Mucosa of rectum (tissue), 2 donors: ENCODE results near the gene CRELD2.

ENCODE experiments used
- H3K27ac ChIP-seq, 2 donors: one replicate each; pipeline ENCODE4 v1.7.0; 2013; ENCODE audit warnings: inconsistent platforms in 2 of 2, low read depth in 2 of 2, low read length in 2 of 2
- H3K27me3 ChIP-seq, 2 donors: one replicate each; pipeline ENCODE4 v1.7.0; 2013; ENCODE audit warnings: low read length in 2 of 2; ENCODE audit not compliant: control insufficient read depth in 2 of 2, insufficient read depth in 2 of 2
- H3K36me3 ChIP-seq, 2 donors: one replicate each; pipeline ENCODE4 v1.7.0; 2013; ENCODE audit warnings: low read length in 2 of 2; ENCODE audit not compliant: control insufficient read depth in 2 of 2, insufficient read depth in 2 of 2
- H3K4me1 ChIP-seq, 2 donors: one replicate each; pipeline ENCODE4 v1.7.0; 2013; ENCODE audit warnings: low read length in 2 of 2, mild to moderate bottlenecking in 1 of 2; ENCODE audit not compliant: control insufficient read depth in 2 of 2, insufficient read depth in 2 of 2
- H3K4me3 ChIP-seq, 2 donors: one replicate each; pipeline ENCODE4 v1.7.0; 2013; ENCODE audit warnings: low read length in 2 of 2
- H3K9ac ChIP-seq, 2 donors: one replicate each; pipeline ENCODE4 v1.7.0; 2013; ENCODE audit warnings: low read length in 2 of 2, low read depth in 1 of 2, mild to moderate bottlenecking in 1 of 2
- H3K9me3 ChIP-seq, 2 donors: one replicate each; pipeline ENCODE4 v1.7.0; 2013; ENCODE audit warnings: low read length in 2 of 2; ENCODE audit not compliant: control insufficient read depth in 2 of 2
- donor health status: healthy.
- donor health status: Normal muscosa, but diverticular disease.

The CRELD2 gene

DNA sequence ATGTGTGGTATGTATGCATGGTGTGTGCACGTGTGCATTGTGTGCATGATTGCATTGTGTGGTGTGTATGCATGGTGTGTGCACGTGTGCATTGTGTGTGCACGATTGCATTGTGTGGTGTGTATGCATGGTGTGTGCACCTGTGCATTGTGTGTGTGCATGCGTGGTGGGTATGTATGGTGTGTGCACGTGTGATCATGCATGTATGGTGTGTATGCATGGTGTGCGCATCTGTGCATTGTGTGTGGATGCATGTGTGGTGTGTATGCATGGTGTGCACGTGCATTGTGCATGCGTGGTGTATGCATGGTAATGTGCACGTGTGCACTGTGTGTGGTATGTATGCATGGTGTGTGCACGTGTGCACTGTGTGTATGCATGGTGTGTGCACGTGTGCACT, 17.0 kb upstream of the CRELD2 start:
- Histone ChIP-seq H3K4me3 (no peak overlapping the region), H3K36me3 (peaks cover 41 to 50% of the 10 kb centered on the region in 2 donors), H3K9ac (no peak overlapping the region), H3K9me3 (no peaks in the 10 kb centered on the region), H3K27ac (no peak overlapping the region), H3K4me1 (no peaks in the 10 kb centered on the region), H3K27me3 (no peaks in the 10 kb centered on the region)

DNA sequence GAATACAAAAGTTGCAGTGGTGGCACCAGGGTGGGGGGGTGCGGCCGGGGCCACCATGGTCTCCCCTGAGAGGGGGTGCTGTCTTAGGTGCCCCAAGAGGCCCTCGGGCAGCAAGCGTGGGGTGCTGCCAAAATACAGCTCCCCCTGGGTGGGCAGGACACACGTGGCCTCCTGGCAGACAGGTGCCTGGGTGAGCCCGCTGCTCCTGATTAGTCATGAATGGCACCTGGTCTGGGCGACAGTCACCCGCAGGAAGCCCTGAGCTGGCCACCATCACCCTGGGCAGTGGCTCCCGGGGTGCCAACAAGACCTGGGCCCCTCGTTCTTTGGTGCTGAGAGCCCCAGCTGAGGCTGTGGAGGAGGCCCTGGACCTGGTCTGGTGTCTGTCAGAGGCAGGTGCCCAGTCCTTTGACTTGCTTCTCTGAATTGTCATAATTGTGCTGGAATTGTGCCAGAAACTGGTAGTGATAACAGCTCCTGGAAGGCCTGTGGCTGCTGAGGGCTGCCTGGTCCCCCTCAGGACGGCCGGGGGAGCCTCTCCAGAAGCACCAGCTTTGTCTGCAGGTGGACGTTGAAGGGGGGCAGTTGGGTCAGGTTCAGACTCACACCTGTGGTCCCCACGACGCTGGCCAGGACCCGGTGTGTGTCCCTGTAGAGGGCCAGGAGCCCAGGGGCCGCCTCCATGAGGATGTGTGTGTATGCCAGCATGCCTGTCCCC, 15.0 kb upstream of the CRELD2 start:
- Histone ChIP-seq H3K9me3 (no peaks in the 10 kb centered on the region), H3K27ac (no peak overlapping the region), H3K36me3 (peaks cover 52 to 60% of the 10 kb centered on the region in 2 donors), H3K9ac (no peak overlapping the region), H3K27me3 (no peaks in the 10 kb centered on the region), H3K4me1 (no peaks in the 10 kb centered on the region), H3K4me3 (no peak overlapping the region)

DNA sequence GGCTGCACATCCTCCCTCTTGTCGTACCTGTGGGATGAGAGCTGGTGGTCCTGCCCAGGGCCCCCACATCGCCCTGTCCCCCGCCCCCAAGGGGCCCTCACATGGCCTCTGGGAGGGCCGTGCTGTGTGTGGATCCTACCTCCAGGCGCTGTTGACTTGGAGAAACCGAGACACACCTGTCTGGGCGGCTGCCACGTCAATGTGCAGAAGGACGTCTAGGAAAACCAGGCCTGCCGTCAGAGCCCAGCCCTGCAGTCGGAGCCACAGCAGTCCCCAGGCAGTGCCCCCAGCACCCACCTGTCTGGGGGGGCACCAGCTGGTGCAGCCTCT, 14.4 kb upstream of the CRELD2 start:
- no peaks in the 10 kb centered on the region for H3K4me1 ChIP-seq
- peaks cover 53 to 62% of the 10 kb centered on the region in 2 donors for H3K36me3 ChIP-seq
- H3K27me3 ChIP-seq, result no peaks in the 10 kb centered on the region
- H3K4me3 ChIP-seq, result no peak overlapping the region
- H3K27ac ChIP-seq, result no peak overlapping the region
- no peak overlapping the region for H3K9ac ChIP-seq
- no peaks in the 10 kb centered on the region for H3K9me3 ChIP-seq

DNA sequence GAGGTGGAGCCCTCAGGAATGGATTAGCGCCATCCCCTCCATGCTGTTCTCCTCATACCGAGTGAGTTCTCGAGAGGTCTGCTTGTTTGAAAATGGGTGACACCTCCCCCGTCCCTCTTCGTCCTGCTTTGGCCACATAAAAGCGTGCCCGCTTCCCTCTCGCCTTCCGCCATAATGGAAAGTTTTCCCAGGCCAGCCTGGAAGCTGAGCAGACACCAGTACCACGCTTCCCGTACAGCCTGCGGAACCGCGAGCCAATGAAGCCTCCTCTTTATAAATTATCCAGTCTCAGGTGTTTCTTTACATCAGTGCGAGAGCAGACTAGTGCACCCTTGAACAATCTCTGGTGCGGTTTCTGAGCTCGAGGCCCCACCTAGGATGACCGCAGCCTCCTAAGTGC, 13.0 kb upstream of the CRELD2 start:
- Histone ChIP-seq H3K27me3 (no peaks in the 10 kb centered on the region), H3K27ac (no peak overlapping the region), H3K4me3 (no peak overlapping the region), H3K4me1 (no peaks in the 10 kb centered on the region), H3K36me3 (peaks cover 48 to 66% of the 10 kb centered on the region in 2 donors), H3K9ac (no peak overlapping the region), H3K9me3 (no peaks in the 10 kb centered on the region)

DNA sequence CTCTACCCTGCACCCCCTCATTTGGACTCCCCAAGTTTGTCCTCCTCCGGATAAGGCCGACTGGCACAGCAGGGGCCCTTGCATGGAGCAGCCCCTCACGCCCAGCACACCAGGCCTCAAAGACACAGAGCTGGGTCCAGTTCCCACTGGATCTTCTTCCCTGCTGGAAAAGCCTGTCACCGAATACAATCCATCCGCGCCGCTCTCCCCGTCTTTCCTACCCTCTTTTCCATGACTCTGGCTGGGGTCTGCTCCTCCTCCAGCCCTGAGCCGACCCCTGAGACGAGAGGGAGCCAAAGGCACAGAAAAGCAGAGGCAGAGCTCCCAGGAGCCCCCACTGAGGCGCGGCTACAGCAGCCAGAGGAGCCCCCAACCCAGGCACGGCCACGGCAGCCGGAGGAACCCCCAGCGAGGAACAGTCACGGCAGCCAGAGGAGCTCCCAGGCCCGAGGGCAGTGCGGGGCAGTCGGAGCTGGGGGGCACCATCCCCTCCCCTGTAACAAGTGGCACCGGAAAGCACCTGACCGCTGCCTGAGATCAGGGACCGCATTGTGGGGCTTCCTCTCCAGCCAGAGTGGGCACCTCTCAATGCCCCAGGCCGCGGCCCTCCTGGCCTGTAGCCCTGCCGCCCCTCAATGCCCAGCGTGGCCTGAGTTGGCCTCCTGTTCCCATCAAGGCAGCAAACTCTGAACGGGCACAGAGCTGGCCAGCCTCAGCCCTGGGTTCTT, 12.2 kb upstream of the CRELD2 start:
- peaks cover 48 to 64% of the 10 kb centered on the region in 2 donors for H3K36me3 ChIP-seq
- no peaks in the 10 kb centered on the region for H3K9me3 ChIP-seq
- no peaks in the 10 kb centered on the region for H3K27me3 ChIP-seq
- H3K4me3 ChIP-seq, result no peak overlapping the region
- H3K27ac ChIP-seq, result no peak overlapping the region
- H3K4me1 ChIP-seq, result no peaks in the 10 kb centered on the region
- H3K9ac ChIP-seq, result no peak overlapping the region

DNA sequence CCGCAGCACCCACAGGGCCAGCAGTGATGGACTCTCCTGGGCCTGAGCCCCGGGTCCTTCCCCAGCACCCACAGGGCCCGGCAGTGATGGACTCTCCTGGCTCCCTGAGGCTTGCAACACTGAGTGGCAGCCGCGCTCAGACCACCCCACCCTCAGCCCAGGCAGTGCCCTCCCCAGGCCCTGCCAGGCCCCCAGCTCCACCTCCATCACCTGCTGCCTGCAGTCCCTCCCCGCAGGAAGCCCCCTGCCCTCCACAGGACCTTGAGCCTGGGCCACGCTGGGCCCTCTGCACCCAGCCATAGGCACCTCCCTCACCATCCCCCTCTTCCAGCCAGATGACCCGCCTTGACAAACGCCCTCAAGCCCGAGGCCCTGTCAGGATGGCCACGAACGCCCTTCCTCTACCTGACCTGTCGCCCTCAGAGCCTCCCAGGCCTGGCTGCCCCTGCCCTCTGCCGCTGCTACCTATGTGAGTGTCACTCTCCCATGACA, 11.6 kb upstream of the CRELD2 start:
- no peaks in the 10 kb centered on the region for H3K4me1 ChIP-seq
- H3K9ac ChIP-seq, result no peak overlapping the region
- H3K27ac ChIP-seq, result no peak overlapping the region
- H3K27me3 ChIP-seq, result no peaks in the 10 kb centered on the region
- H3K4me3 ChIP-seq, result no peak overlapping the region
- no peaks in the 10 kb centered on the region for H3K9me3 ChIP-seq
- peaks cover 43 to 59% of the 10 kb centered on the region in 2 donors for H3K36me3 ChIP-seq

DNA sequence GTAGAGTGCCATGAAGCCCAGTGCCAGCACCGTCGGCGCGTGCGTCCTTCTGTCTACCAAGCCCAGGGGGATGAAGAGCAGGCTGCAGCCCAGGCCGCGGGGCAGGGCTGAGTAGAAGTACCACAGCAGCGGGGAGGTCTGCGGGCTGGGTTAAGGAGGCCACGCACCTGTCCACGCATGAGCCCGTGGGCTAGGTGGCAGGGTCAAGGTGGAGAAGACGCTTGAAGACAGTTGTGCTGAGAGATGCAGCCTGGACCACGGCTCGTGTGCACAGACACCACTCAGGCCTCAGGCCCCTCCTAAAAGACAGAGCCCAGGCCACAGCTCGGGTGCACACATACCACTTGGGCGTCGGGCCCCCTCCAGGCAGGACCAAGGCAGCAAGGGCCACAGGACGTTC, 10.6 kb upstream of the CRELD2 start:
- H3K36me3 ChIP-seq, result peaks cover 36 to 55% of the 10 kb centered on the region in 2 donors
- no peak overlapping the region for H3K9ac ChIP-seq
- no peak overlapping the region for H3K27ac ChIP-seq

DNA sequence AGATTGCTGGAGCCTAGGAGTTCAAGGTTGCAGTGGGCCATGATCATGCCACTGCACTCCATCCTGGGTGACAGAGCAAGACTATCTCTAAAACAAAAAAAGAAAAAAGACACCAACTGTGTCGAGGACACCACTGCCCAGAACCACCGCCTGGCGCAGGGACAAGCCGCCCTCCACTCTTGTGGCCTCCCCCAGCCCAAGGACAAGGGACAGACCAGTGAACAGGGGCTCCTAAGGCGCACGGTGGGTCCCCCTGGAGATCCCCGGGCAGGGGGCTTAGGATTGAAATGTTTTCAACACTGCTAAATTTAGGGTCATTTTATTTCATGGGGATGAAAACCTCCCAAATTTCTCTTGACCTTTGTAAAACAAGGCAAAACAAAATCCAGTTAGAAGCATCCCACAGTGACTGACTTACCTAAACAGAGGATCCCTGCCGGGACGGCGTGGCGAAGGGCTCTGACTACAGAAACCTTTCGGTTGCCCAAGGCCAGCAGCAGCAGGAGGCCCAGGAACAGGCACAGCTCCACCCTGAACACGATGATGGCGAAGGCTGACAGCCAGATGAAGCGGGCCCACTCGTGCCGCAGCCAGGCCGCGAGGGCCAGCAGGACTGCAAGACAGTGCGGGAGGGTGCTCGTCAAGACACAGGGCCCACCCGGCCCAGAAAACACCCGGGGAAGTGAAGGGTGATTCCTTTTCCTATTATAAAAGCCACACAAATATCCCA, 8.8 kb upstream of the CRELD2 start:
- Histone ChIP-seq H3K27ac (no peak overlapping the region), H3K4me1 (no peaks in the 10 kb centered on the region), H3K36me3 (peaks cover 28 to 50% of the 10 kb centered on the region in 2 donors), H3K4me3 (no peak overlapping the region), H3K9me3 (no peaks in the 10 kb centered on the region), H3K9ac (no peak overlapping the region), H3K27me3 (no peaks in the 10 kb centered on the region)

More for the DNA sequence above, 10.6 kb upstream of the CRELD2 start:
- Histone ChIP-seq H3K9me3 (no peaks in the 10 kb centered on the region), H3K27me3 (no peaks in the 10 kb centered on the region), H3K4me1 (no peaks in the 10 kb centered on the region), H3K4me3 (no peak overlapping the region)

DNA sequence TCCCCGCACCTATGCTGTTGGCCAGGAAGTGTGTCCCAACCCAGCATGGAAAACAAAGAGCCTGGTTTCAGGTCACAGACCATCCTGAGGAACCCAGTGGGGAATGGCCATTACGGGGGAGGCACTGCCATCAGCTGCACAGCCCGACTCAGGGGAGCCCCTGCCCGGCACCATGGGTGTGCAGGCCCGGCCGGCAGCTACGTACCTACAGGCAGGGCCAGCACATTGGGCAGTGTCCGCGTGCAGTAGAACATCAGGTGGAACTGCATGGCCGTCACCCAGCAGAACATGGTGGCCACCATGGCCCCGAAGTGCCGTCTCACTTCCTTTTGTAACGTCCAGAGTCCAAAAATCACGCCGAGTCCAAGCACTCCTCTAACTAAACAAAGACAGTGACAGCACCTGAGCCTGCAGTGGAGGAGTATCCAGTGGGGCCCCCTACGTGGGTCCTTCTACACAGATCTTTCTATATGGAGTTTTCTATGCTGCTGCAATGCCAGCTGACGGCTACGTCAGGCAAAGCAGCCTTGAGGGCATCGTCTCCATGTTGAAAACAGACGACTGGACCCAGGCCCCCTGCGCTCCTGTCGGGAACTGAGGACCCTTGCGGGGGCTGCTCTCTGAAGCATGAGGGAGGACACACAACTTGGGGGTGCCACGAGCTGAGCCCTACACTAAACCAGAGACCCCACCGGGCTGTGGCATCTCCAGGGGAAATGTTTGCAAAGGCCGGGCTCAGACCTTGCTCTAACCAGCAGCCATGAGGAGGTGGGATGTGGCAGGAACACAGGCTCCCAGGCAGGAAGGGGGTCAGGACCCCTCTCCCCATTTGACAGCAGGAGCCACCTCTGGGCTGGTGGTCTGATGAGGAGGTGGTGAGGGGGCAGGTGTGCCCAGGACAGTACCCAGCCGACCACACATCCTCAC, 7.9 kb upstream of the CRELD2 start:
- no peaks in the 10 kb centered on the region for H3K9me3 ChIP-seq
- H3K4me3 ChIP-seq, result no peak overlapping the region
- no peaks in the 10 kb centered on the region for H3K27me3 ChIP-seq
- no peak overlapping the region for H3K27ac ChIP-seq
- H3K4me1 ChIP-seq, result no peaks in the 10 kb centered on the region
- no peak overlapping the region for H3K9ac ChIP-seq
- peaks cover 28 to 47% of the 10 kb centered on the region in 2 donors for H3K36me3 ChIP-seq
